Posterior cingulate gyrus (tissue), 11 donors: ENCODE results near the gene TAMM41.
"Not testable (repeated sequence)": the region's sequence is repeated elsewhere in the genome, so short reads cannot be mapped to it uniquely, and the experiment has no call there.

Experiments used
- DNase-seq, 10 donors: peaks; one replicate each; pipeline versions ENCODE4 v3.0.0 to v3.0.0-alpha.2; 2020 to 2021; ENCODE audit warnings: mixed read lengths in 3 of 10
- intact Hi-C: fragments of 100-400 bp; cut with DNase I; formaldehyde crosslinking; loops from one replicate; pipeline ENCODE4 v1.15.1; 2023

The TAMM41 gene

DNA sequence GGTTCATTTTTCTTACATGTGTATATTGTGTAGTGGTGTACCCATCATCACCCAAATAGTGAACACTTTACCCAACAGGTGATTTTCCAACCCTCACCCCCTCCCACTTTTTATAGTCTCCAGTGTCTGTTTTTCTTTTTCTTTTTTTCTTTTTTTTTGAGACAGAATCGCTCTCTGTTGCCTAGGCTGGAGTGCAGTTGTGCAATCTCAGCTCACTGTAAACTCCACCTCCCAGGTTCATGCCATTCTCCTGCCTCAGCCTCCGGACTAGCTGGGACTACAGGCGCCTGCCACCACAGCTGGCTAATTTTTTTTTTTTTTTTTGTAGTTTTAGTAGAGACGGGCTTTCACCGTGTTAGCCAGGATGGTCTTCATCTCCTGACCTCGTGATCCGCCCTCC, 74.8 kb downstream of the TAMM41 start:
- intact Hi-C loops = loop anchor here (5.0 kb wide), 1 partner anchor 65 kb away; no protein-coding TSS in a partner anchor
- not testable (repeated sequence) for DNase-seq

DNA sequence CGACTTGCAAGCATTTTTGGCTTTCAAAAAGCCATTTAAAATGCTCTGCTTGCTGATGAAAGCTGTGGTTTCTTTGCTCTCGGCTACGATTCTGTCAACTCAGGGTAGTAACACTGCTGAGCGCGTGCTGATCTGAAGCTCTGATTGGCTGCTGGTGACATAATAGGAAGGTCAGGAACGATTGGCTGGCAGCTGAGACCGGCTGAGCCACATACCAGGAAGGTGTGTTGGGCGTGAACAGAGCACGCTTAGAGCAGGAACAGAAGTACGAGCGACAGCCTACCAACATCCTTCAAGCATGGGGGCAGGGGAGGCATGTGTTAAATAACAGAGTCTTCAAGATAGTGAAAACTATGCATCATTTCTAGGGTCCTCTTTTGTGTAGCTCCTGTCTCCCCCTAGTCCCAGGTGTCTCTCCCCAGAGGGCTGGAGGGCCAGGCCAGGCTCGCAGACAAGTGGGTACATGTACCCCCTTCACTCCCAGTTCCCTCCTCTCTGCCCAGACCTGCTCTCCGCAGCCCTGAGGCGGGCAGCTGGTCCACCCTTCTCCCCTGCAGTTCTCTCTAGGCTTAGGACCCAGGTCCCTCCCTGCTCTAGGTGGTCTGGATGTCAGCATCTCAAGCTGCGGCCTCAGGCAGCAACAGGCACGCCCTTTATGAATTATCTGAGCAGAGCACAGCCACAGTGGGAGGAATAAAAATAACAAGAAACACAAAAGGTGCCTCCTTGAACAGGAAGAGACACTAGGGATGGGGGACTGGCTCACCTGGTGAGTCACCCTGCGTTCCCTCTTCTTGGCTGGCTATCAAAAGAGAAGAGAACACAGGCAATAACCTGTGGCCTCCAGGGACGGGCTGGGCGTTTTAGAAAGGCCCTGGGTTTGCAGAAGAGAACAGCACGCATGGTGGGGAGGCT, 76.0 kb downstream of the TAMM41 start:
- intact Hi-C loops = loop anchor here (5.0 kb wide), 1 partner anchor 67 kb away; no protein-coding TSS in a partner anchor
- DNase-seq = peak; percentile 35 to 95 (median 64)

DNA sequence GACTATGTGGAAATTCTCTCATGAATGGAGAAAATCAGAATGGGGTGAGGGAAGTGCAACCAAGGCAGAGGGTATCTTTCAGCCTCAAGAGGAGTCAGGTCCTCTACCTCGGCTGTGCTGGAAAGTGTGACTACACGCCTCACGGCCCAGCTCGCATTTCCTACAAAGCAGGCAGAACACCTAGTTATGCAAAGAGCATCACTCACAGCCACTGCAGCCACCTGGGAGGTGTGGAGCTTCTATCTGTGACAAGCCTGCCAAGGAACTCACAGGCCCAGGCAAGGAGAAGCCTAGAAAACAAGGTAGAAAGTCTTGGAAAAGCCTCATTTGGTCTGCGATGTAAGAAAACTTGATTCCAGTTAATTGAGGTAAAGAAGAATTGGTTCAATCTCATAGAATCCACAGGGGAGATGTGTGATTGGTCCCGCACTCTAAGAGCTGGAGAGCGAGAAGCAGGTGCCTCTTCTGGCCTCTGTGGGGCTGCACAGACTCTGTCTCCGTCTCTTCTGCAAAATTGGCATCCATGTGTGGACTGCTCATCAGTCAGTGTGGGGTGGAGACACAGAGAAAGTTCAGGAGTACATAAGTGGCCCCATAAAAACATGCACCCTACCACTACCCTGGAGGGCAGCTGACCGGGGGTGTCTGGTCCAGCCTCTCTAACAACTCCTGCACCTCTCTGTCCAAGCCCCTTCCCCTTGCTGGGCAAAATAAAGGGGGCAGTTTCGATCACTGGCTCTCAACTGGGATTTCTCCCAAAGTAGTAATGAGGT, 76.8 kb downstream of the TAMM41 start:
- intact Hi-C loops = loop anchor here (5.0 kb wide), 1 partner anchor 67 kb away; no protein-coding TSS in a partner anchor
- DNase-seq = peak in 1 of 10 donors; percentile 4

DNA sequence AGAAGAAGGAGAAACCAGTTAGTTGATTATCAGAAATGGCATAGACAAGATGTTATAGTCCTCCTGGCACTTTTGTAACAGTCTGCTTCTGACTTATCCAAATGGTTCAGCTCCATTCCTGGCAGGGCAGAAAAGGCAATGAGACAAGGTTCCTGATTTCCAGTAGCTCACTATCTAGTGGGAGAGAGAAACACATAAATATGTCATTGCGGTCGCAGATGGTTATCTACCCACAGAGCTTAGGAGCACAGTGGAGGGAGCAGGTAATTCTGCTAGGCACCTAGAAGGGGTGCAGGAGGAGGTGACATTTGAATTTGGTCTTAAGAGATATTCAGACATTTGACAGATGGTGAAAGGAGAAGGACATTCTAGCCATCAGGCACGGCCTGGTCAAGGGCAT, 78.1 kb downstream of the TAMM41 start:
- no peak for DNase-seq
- intact Hi-C loops = no loop called here

DNA sequence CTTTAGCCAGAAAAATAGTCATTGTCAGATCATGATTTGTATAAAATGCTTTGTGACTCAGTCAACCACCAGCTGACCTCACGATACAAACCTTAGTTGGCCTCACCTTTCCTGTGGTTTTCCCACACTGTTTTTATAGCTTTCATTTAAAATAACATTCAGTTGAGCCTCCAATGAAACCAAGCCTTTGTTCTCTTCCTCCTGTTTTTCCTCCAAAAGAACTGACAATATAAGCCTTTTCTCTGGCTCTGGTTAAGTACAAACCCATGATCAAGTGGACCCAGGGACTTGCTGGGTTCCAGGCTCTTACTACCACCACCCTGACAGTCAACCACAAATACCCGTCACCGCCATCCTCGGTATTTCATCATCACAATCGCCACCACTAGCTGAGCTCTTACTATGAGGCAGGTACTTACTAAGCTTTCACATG, 81.7 kb downstream of the TAMM41 start:
- no peak for DNase-seq

DNA sequence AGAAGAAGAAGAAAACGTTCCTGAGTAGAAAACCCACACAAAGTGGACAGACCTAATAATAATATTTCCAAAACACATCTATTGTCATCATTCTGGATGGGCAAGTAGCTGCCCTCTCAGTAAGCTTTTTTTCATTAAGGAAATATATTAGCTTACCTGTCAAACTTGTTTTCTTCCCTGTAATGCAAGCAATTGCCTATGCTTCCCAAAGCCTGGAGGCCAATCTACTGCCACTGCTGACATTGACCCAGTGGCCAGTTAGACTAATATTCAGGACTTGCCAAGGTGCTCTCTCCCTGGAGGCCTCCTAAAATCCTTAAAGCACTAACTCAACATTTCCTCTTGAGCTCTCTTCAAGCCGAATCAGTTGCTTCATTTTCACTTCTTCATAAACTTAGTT, 86.7 kb downstream of the TAMM41 start:
- intact Hi-C loops = no loop called here
- DNase-seq = peak in 1 of 10 donors; percentile 5

More for the DNA sequence above, 81.7 kb downstream of the TAMM41 start:
- intact Hi-C loops = no loop called here

DNA sequence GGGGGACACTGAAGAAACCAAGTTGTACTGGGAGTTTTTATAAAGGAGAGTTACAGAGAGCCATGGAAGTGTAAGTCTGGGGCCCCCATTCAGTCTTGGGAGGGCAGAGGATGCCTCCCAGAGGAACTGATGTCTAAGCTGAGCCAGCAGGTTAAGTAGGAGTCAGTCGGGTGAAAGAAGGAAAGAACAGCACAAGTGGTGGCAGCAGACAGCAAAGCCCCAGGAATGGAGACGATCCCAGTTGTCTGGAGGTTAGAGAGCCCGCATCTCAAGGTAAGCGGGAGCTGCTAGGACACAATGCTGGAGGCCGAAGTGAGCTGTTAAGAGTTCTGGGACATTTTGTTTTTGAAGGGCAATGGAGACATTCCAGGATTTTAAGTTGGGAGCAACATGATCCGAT, 88.8 kb downstream of the TAMM41 start:
- intact Hi-C loops = no loop called here
- no peak for DNase-seq

DNA sequence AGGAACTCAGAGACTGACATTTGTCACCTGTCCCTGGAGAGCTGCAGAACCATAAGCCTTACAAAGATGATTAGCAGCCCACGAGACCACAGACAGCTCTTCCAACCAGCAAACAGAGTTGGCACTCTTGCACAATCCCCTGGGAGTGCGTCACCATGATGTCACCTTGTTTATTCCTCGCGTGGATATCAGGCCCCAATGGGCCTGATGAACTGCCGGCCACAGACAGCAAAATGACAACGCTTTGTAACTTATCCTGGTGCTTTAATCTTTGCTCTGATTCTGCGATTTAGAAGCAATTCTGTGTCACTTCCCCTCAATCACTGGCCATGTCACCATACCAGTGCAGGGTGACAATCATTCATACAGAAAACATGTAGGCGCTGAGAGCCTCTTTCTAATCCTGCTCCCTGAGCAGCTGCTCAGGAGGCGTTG, 89.2 kb downstream of the TAMM41 start:
- intact Hi-C loops = no loop called here
- no peak for DNase-seq

DNA sequence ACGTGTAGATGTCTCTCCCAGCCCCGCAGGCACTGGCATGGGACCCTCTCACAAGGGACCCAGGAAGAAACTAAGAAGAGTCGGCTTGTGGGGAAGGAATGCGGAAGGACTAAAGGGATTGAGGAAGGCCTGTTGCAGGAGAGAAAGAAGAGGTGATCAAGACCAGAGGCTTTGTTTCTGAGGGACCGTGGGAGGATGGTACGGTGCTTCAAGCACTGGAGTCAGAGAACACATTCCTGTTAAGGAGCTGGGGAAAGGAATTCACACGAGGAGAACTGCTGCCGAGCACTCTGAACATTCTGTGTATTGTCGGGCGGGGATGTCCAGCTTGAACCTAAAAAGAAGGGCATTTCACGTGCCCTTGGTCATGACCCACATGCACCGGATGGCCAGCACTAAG, 91.4 kb downstream of the TAMM41 start:
- intact Hi-C loops = no loop called here
- DNase-seq = no peak

DNA sequence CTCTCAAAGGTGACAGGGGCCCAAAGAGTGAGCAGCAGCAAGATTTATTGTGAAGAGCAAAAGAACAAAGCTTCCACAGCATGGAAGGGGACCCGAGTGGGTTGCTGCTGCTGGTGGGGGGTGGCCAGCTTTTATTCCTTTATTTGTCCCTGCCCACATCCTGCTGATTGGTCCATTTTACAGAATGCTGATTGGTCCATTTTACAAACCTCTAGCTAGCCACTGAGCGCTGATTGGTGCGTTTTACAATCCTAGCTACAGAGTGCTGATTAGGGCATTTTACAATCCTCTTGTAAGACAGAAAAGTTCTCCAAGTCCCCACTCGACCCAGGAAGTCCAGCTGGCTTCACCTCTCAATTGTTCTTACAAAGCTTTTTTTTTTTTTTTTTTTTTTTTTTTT, 94.4 kb downstream of the TAMM41 start:
- intact Hi-C loops = not testable (repeated sequence)
- peak in 1 of 10 donors; percentile 5 for DNase-seq

DNA sequence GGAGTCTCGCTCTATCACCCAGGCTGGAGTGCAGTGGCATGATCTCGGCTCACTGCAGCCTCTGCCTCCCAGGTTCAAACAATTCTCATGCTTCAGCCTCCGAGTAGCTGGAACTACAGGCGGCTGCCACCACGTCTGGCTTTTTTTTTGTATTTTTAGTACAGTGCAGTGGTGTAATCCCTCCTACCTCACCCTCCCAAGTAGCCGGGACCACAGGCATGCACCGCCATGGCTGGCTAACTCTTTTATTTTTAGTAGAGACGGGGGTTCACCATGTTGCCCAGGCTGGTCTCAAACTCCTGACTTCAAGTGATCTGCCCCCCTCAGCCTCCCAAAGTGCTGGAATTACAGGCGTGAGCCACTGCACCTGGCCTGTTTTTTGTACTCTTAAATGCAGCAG, 98.4 kb downstream of the TAMM41 start:
- intact Hi-C loops = not testable (repeated sequence)
- DNase-seq = peak in 2 of 10 donors; percentile 20 to 21
